Liver (tissue), 9 donors: Measurements from ENCODE around the gene PAX4. TPM values are rescaled to one million over a fixed set of nuclear protein-coding genes. Genes with fewer than 3 reads are reported as not detected.

ENCODE experiments used
- DNase-seq: peaks from one replicate; pipeline ENCODE4 v3.0.0-alpha.2; 2017; ENCODE audit warnings: low spot score
- H3K27ac ChIP-seq, 2 donors: one replicate each; pipeline ENCODE4 v1.7.0; 2013; ENCODE audit warnings: inconsistent platforms in 2 of 2, low read length in 2 of 2, control low read depth in 1 of 2, low read depth in 1 of 2, mild to moderate bottlenecking in 1 of 2
- H3K27me3 ChIP-seq, 4 donors: one replicate each; pipeline versions ENCODE4 v1.6.1 to v1.7.0; 2013; ENCODE audit warnings: low read length in 3 of 4, inconsistent platforms in 1 of 4, mild to moderate bottlenecking in 1 of 4, moderate library complexity in 1 of 4; ENCODE audit not compliant: control insufficient read depth in 4 of 4, insufficient read depth in 4 of 4
- H3K36me3 ChIP-seq, 4 donors: one replicate each; pipeline versions ENCODE4 v1.6.1 to v1.7.0; 2013; ENCODE audit warnings: low read length in 3 of 4, mild to moderate bottlenecking in 3 of 4, low read depth in 1 of 4, moderate library complexity in 1 of 4; ENCODE audit not compliant: control insufficient read depth in 4 of 4, insufficient read depth in 3 of 4
- H3K4me1 ChIP-seq, 4 donors: one replicate each; pipeline versions ENCODE4 v1.6.1 to v1.7.0; 2013; ENCODE audit warnings: low read length in 3 of 4, mild to moderate bottlenecking in 3 of 4, moderate library complexity in 1 of 4; ENCODE audit not compliant: control insufficient read depth in 4 of 4, insufficient read depth in 4 of 4
- H3K4me3 ChIP-seq, 3 donors: one replicate each; pipeline versions ENCODE4 v1.6.1 to v1.7.0; 2013; ENCODE audit warnings: low read length in 3 of 3, control low read depth in 1 of 3, low read depth in 1 of 3, mild to moderate bottlenecking in 1 of 3
- H3K9ac ChIP-seq, 2 donors: one replicate each; pipeline ENCODE4 v1.7.0; 2013; ENCODE audit warnings: low read length in 2 of 2, mild to moderate bottlenecking in 2 of 2, moderate library complexity in 2 of 2, control low read depth in 1 of 2, low read depth in 1 of 2
- H3K9me3 ChIP-seq, 4 donors: one replicate each; pipeline versions ENCODE4 v1.6.1 to v1.7.0; 2013; ENCODE audit warnings: low read length in 3 of 4; ENCODE audit not compliant: control insufficient read depth in 4 of 4
- CTCF ChIP-seq: fragments of 150-350 bp; IDR thresholded peaks from 2 replicates; pipeline ENCODE4 v1.5.1; 2017; ENCODE audit warnings: improper control_type of control experiment, low read depth, low read length; ENCODE audit not compliant: missing input control
- EGR1 ChIP-seq, 2 donors: IDR thresholded peaks; 2 replicates each; pipeline ENCODE4 v1.6.1; 2016 to 2018; ENCODE audit warnings: antibody characterized with exemption in 2 of 2, low read depth in 2 of 2
- FOXA1 ChIP-seq: IDR thresholded peaks from 2 replicates; pipeline ENCODE4 v1.6.1; 2016; ENCODE audit warnings: antibody characterized with exemption
- FOXA2 ChIP-seq: IDR thresholded peaks from 2 replicates; pipeline ENCODE4 v1.6.1; 2016; ENCODE audit warnings: antibody characterized with exemption
- GABPA ChIP-seq, 2 donors: IDR thresholded peaks in 1 of 2; conservative IDR thresholded peaks in 1 of 2; 2 replicates each; pipeline ENCODE4 v1.6.1; 2016; ENCODE audit warnings: antibody characterized with exemption in 2 of 2, mild to moderate bottlenecking in 1 of 2, moderate library complexity in 1 of 2
- HNF4A ChIP-seq, 2 donors: conservative IDR thresholded peaks; 2 replicates each; pipeline ENCODE4 v1.6.1; 2016; ENCODE audit warnings: antibody characterized with exemption in 2 of 2, mild to moderate bottlenecking in 2 of 2
- HNF4G ChIP-seq: IDR thresholded peaks from 2 replicates; pipeline ENCODE4 v1.6.1; 2016; ENCODE audit warnings: antibody characterized with exemption
- JUND ChIP-seq, 2 donors: IDR thresholded peaks; 2 replicates each; pipeline ENCODE4 v1.6.1; 2016; ENCODE audit warnings: antibody characterized with exemption in 2 of 2
- NR2F2 ChIP-seq: IDR thresholded peaks from 2 replicates; pipeline ENCODE4 v1.6.1; 2016; ENCODE audit warnings: antibody characterized with exemption
- RAD21 ChIP-seq, 2 donors: IDR thresholded peaks; 2 replicates each; pipeline ENCODE4 v1.6.1; 2016; ENCODE audit warnings: antibody characterized with exemption in 2 of 2, mild to moderate bottlenecking in 2 of 2
- REST ChIP-seq: IDR thresholded peaks from 2 replicates; pipeline ENCODE4 v1.6.1; 2016; ENCODE audit warnings: antibody characterized with exemption, mild to moderate bottlenecking
- RXRA ChIP-seq, 2 donors: IDR thresholded peaks; 2 replicates each; pipeline ENCODE4 v1.6.1; 2017 to 2018; ENCODE audit warnings: antibody characterized with exemption in 2 of 2, mild to moderate bottlenecking in 1 of 2
- SP1 ChIP-seq: IDR thresholded peaks from 2 replicates; pipeline ENCODE4 v1.6.1; 2018; ENCODE audit warnings: antibody characterized with exemption, mild to moderate bottlenecking
- TAF1 ChIP-seq: conservative IDR thresholded peaks from 2 replicates; pipeline ENCODE4 v1.6.1; 2016; ENCODE audit warnings: antibody characterized with exemption, mild to moderate bottlenecking
- YY1 ChIP-seq: IDR thresholded peaks from 2 replicates; pipeline ENCODE4 v1.6.1; 2016; ENCODE audit warnings: antibody characterized with exemption, mild to moderate bottlenecking
- WGBS: extraction: QIAGEN DNeasy Blood & Tissue Kit; methylation state at CpG from one replicate; pipeline ENCODE4 v1.1.7; 2013; 5-methylcytosine and 5-hydroxymethylcytosine counted together
- polyA plus RNA-seq, 2 donors: library from polyadenylated mRNA; stranded (reverse) in 1 of 2; unstranded in 1 of 2; fragments of 200-250 nt in 1 of 2; fragments of >200 nt in 1 of 2; fragmentation: Nextera tagmentation in 1 of 2; extraction: Ambion mirVana in 1 of 2; gene quantifications; one replicate each; pipeline versions ENCODE4 v1.2.1 to v1.2.3, GENCODE V29; 2013 to 2015
- total RNA-seq, 2 donors: library from RNA; depleted of rRNA; stranded (reverse); fragments of >200 nt; gene quantifications; one replicate each; pipeline ENCODE4 v1.2.3, GENCODE V29; 2014
- TF ChIP-seq, protein P1 (sequence below): IDR thresholded peaks from 2 replicates; pipeline ENCODE4 v1.6.1; 2016; ENCODE audit warnings: antibody characterized with exemption
- donor health status: healthy.
- donor health status: healthy.
- donor health status: healthy.
- donor health status: healthy.
- donor health status: healthy.

The PAX4 gene
- total and polyA plus RNA-seq, 4 donors = not detected

DNA sequence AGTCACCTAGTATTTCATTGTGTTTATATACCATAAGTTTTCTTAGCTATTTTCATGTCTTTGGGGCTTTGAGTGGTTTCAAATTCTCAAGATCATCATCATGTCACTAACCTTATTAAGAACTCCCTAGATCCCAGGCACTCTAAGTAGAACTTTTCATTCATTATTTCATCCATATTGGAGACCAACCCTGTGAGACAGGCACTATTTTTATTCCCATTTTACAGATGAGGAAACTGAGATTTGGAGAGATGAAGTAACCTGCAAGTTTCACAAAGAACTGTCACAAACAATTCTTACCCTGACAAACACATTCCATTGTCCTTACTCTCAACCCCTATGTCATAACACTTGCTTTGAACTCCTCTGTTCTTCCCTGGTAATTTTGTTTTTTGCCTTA is 20.3 kb upstream of the PAX4 start:
- no peak for DNase-seq
- Histone ChIP-seq H3K9me3 (no peaks in the 10 kb centered on the region), H3K36me3 (no peaks in the 10 kb centered on the region), H3K9ac (no peak overlapping the region), H3K4me1 (peaks cover 0 to 5% (median 0%) of the 10 kb centered on the region in 4 donors), H3K27ac (no peak overlapping the region), H3K4me3 (no peak overlapping the region), H3K27me3 (no peaks in the 10 kb centered on the region)
- TF ChIP-seq, protein P1, sequence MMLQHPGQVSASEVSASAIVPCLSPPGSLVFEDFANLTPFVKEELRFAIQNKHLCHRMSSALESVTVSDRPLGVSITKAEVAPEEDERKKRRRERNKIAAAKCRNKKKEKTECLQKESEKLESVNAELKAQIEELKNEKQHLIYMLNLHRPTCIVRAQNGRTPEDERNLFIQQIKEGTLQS = no peak
- no peak for TF ChIP-seq HNF4A (conservative IDR thresholded peaks at IDR 0.05)
- TF ChIP-seq RXRA (IDR thresholded peaks at IDR 0.05) = no peak
- no peak for TF ChIP-seq REST

- WGBS = 50% methylated on average over 3 of the region's 3 CpGs
- Histone ChIP-seq H3K27me3 (no peaks in the 10 kb centered on the region), H3K4me3 (no peak overlapping the region), H3K9ac (no peak overlapping the region), H3K36me3 (no peaks in the 10 kb centered on the region), H3K27ac (no peak overlapping the region), H3K9me3 (no peaks in the 10 kb centered on the region), H3K4me1 (peaks cover 0 to 5% (median 0%) of the 10 kb centered on the region in 4 donors)
- no peak for DNase-seq
- no peak for TF ChIP-seq JUND (IDR thresholded peaks at IDR 0.05)
- no peak for TF ChIP-seq EGR1 (IDR thresholded peaks at IDR 0.05; ENCODE audit: low read depth in 2 of 2)
- no peak for TF ChIP-seq FOXA1
- TF ChIP-seq, protein P1 = no peak
- no peak for TF ChIP-seq NR2F2
- no peak for TF ChIP-seq CTCF
- TF ChIP-seq RAD21 (IDR thresholded peaks at IDR 0.05) = no peak
- TF ChIP-seq FOXA2 = no peak
- TF ChIP-seq HNF4A (conservative IDR thresholded peaks at IDR 0.05) = no peak
- no peak for TF ChIP-seq GABPA (IDR thresholded peaks at IDR 0.05 in 1 of 2, conservative IDR thresholded peaks at IDR 0.05 in 1 of 2)
- no peak for TF ChIP-seq HNF4G
- TF ChIP-seq REST = no peak
- TF ChIP-seq TAF1 = no peak
- no peak for TF ChIP-seq SP1
- no peak for TF ChIP-seq YY1
Observed at GRCh38 chr7:127635659-127636285, 17.8 kb upstream of the PAX4 start.
